Astrocyte of the spinal cord (primary cell): ENCODE data around the gene DUSP8.

Experiments used
- DNase-seq: peaks from one replicate; pipeline ENCODE4 v3.0.0; 2011; ENCODE audit warnings: low read depth, low spot score
- H3K4me3 ChIP-seq: 2 replicates; pipeline ENCODE4 v1.5.1; 2011; ENCODE audit warnings: low read depth, mild to moderate bottlenecking, low read length, moderate library complexity
- in situ Hi-C: cut with HindIII; loops from 2 replicates; pipeline ENCODE4 v1.10.0; 2017; ENCODE audit warnings: low sequenced_read_pairs
- TF ChIP-seq, protein P1 (sequence below): IDR thresholded peaks from 2 replicates; pipeline ENCODE4 v1.5.1; 2012; ENCODE audit warnings: low read depth, mild to moderate bottlenecking, low read length, inconsistent platforms

DUSP8 gene

DNA sequence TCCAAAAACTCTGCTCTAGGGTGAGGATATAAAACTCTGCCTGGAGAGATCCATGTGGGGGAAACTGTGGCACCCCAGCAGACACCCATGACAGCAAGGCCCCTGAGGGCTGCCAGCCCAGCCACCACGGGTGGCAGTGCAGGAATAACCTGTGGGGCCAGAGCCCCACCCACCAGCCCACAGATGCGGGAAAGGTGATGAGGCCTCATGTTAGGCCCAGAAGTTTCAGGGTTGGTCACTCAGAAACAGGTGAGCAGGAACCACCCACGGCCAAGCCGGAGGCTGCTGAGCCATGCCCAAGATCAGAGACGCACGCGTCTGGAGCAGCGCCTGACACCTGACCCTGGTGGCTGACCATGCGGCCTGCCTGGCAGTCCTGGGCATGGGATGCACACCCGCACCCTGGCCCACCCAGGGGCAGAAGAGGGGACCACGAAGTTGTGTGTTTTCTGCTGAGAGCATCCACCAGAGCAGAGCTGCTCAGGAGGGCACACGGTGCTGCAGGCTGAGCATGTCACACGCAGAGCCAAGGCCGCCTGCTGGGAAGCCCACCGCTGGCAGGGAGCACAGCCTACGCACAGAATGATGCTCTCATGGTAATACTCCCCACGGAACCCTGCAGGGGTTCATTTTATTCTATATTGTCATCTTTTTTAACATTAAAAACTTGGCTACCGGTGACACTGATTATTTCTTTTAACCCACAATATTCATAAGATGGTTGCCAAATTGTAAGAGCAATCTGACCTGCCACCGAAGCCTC lies 41.2 kb downstream of the DUSP8 start:
- peak; percentile 34 for DNase-seq
- in situ Hi-C loops: no loop called here

DNA sequence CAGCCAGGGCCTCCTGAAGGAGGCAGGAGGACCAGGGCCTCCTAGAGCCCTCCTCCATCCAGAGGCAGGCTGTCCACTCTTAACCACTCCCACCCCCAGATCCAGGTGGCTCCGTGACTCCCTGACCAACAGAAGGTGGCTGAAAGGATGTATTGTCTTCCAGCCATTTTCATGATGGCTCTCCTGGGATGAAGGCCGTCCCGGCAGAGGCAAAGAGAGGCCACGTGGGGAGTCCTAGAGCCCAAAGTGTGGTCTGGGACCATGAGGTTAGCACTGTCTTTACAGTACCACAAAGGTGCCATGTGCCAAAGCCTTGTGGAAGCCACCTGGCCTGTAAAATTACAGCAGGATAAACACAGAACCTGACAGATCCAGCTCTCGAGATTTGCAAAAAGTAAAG lies 42.3 kb downstream of the DUSP8 start:
- DNase-seq: no peak
- TF ChIP-seq, protein P1, sequence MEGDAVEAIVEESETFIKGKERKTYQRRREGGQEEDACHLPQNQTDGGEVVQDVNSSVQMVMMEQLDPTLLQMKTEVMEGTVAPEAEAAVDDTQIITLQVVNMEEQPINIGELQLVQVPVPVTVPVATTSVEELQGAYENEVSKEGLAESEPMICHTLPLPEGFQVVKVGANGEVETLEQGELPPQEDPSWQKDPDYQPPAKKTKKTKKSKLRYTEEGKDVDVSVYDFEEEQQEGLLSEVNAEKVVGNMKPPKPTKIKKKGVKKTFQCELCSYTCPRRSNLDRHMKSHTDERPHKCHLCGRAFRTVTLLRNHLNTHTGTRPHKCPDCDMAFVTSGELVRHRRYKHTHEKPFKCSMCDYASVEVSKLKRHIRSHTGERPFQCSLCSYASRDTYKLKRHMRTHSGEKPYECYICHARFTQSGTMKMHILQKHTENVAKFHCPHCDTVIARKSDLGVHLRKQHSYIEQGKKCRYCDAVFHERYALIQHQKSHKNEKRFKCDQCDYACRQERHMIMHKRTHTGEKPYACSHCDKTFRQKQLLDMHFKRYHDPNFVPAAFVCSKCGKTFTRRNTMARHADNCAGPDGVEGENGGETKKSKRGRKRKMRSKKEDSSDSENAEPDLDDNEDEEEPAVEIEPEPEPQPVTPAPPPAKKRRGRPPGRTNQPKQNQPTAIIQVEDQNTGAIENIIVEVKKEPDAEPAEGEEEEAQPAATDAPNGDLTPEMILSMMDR: no peak
- in situ Hi-C loops: no loop called here
- H3K4me3 ChIP-seq: no peak overlapping the region

More for the DNA sequence above, 41.2 kb downstream of the DUSP8 start:
- TF ChIP-seq, protein P1: no peak
- no peak overlapping the region for H3K4me3 ChIP-seq

DNA sequence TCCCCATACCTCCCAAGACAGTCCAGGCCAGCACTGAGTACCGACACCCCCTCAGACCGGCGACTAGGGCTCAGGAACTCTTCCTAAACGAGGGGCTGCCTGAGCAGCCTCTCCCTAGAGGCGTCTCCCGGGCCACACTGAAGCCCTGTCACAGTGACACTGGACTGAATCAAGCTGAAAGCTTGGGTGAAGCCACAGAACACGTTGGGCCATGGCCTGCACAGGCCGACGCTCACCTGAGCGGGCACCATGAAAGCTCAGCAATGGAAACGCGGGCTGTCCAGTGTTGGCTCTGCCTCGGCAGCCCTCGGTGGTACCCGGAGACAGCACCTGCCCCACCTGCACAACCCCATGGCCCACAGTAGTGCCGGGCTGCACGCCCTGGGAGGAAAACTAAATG lies 42.8 kb downstream of the DUSP8 start:
- no peak overlapping the region for H3K4me3 ChIP-seq
- in situ Hi-C loops: no loop called here
- TF ChIP-seq, protein P1: no peak
- DNase-seq: no peak

DNA sequence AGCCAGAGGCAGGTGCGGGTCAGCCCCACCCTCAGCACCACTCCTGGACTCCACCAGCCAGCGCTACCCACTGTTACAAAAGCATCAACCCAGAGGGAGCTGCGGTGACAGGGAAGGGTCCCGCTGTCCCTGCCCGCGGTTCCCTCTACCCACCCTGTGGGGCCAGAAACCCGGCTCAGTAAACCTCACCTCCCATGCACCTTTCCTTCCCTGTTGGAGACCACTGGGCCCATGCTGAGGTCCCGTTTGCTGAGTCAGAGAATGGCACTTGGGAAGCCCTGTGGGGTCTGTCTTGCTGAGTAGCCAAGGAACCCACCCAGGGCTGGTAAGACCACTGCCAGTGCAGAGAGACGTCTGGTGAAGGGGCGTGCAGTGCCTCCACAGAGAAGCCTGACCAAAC lies 43.4 kb downstream of the DUSP8 start:
- TF ChIP-seq, protein P1: no peak
- H3K4me3 ChIP-seq: no peak overlapping the region
- in situ Hi-C loops: no loop called here
- no peak for DNase-seq

DNA sequence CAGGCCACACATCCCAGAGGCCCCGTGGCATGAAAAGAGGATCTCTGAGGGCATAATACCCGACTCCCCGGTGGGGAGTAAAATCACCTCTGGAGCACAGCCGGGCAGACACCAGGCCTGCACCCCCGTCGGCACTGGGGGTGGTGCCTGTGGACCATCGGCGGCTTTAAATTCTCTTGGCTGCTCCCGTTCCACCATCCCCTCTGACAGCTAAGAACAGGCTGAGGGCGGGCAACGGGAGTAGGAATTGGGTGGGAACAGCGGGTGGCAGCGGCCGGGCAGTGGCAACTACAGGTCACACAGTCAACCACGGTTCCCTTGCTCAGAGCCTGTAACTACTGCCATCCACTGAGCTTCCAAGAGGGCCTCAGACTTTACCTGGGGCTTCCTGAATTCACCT lies 45.3 kb downstream of the DUSP8 start:
- DNase-seq: no peak
- in situ Hi-C loops: no loop called here
- no peak overlapping the region for H3K4me3 ChIP-seq
- TF ChIP-seq, protein P1: no peak

DNA sequence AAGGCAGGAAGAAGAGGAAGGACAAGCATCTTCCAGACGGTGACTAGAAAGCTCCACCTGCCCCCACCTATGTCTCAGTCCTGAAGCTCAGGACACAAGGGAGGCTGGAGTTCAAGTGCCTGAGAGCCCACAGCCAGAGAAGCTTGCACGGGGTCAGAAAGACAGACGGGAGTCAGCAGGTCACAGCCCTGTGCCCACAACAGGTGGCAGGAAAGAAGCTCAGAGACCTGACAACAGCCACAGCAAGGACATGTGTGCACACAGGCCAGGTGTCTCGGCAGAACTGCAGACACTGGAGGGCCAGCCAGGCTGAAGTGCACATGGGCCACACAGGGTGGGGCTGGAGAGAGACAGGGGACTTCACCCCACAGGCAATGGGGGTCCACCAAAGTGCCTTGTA lies 48.3 kb downstream of the DUSP8 start:
- DNase-seq: no peak
- H3K4me3 ChIP-seq: no peak overlapping the region
- TF ChIP-seq, protein P1: no peak
- in situ Hi-C loops: no loop called here
